A549 (cell line): ENCODE results near the gene STAC.

ENCODE experiments used
- SMC3 ChIP-seq: fragments of >200 bp; sonication (Bioruptor Twin); formaldehyde crosslinking; IDR thresholded peaks from 3 replicates; pipeline ENCODE4 v1.6.1; 2018; ENCODE audit warnings: inconsistent platforms
- TFCP2L1 ChIP-seq: fragments of 250-450 bp; sonication (Bioruptor Pico); IDR thresholded peaks from 2 replicates; pipeline ENCODE4 v1.5.0; 2021; ENCODE audit warnings: mild to moderate bottlenecking
- TF ChIP-seq, protein P1 (sequence below): fragments of >200 bp; sonication (Bioruptor Twin); formaldehyde crosslinking; IDR thresholded peaks from 3 replicates; pipeline ENCODE4 v1.5.1; 2016

DNA sequence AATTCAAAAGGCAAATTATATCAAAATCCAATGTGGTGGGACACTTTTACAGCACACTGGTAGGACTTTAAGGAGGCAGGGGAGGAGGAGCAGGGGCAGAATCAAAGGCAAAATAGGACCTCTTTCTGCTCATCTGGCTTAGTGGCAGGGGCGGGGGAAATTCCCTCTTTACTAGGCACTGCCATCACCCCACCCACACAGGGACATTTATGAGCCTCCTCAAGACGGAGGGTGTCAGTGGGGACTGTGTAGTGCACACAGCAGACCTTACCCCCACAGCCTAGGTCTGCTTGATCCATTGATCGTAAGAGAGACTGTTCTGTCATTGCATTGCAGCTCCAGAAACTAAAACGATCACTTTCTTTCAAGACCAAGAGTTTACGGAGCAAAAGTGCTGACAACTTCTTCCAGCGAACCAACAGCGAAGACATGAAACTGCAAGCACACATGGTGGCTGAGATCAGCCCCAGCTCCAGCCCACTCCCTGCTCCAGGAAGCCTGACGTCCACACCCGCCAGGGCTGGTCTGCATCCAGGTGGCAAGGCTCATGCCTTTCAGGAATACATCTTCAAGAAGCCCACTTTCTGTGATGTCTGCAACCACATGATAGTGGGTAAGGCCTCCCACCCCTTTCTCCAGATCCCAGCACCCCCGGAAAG, 62.9 kb downstream of the STAC start:
- TF ChIP-seq SMC3 (no peak), TFCP2L1 (CRISPR knock-in tag) (no peak)
- TF ChIP-seq, protein P1, sequence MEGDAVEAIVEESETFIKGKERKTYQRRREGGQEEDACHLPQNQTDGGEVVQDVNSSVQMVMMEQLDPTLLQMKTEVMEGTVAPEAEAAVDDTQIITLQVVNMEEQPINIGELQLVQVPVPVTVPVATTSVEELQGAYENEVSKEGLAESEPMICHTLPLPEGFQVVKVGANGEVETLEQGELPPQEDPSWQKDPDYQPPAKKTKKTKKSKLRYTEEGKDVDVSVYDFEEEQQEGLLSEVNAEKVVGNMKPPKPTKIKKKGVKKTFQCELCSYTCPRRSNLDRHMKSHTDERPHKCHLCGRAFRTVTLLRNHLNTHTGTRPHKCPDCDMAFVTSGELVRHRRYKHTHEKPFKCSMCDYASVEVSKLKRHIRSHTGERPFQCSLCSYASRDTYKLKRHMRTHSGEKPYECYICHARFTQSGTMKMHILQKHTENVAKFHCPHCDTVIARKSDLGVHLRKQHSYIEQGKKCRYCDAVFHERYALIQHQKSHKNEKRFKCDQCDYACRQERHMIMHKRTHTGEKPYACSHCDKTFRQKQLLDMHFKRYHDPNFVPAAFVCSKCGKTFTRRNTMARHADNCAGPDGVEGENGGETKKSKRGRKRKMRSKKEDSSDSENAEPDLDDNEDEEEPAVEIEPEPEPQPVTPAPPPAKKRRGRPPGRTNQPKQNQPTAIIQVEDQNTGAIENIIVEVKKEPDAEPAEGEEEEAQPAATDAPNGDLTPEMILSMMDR = no peak
